Diencephalon (tissue), 1 donor: ENCODE results near the gene TSPAN17. TPM values are rescaled to one million over a fixed set of nuclear protein-coding genes. Genes with fewer than 3 reads are reported as not detected.

Experiments used
- small RNA-seq: library from RNA; depleted of rRNA; stranded (forward); fragments of <200 nt; gene quantifications from one replicate; pipeline ENCODE3, GENCODE V24; 2014
- total RNA-seq: library from RNA; depleted of rRNA; stranded (reverse); fragments of >200 nt; gene quantifications from one replicate; pipeline ENCODE4 v1.2.3, GENCODE V29; 2014

Gene TSPAN17, protein sequence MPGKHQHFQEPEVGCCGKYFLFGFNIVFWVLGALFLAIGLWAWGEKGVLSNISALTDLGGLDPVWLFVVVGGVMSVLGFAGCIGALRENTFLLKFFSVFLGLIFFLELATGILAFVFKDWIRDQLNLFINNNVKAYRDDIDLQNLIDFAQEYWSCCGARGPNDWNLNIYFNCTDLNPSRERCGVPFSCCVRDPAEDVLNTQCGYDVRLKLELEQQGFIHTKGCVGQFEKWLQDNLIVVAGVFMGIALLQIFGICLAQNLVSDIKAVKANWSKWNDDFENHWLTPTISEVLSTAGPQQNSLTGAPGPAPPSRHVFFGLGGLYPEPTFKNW
- total RNA-seq = 47.7 TPM

DNA sequence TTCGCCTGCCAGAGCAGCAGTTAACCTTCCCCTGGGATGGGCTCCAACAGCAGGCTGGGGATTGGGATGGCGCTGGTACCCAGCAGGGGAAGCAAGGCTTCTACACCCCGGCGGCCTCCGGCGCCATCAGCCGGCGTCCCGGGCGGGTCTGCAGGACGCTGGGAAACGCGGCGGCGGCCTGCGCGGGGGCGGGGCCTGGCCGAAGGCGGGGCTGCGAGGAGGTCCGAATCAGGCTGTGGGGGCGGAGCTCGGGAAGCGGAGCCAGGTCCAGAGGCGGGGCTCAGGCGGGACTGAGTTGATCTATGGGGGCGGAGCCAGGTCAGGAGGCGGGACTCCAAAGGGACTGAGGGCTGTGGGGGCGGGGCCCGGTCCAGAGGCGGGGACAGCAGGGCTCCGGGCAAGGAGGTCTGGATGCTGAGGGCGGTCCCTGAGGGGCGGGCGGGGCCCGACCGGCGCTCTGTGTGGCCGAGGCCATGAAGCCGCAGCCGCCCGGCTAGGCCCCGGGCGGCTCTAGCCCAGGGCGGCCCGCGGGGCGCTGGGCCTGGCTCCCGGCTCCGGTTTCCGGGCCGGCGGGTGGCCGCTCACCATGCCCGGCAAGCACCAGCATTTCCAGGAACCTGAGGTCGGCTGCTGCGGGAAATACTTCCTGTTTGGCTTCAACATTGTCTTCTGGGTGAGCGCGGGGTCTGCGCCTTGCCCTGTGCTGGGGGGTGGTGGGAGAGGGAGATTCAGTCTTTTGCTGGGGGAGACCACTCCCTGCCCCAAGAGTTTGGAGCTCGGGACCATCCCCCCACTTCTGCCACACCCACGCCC is at the start of gene TSPAN17:
Gene TSPAN17, plus strand, starts transcription at position 455 of the 813 bp plus-strand sequence. Its CDS starts 132 bp downstream, at position 587.

DNA sequence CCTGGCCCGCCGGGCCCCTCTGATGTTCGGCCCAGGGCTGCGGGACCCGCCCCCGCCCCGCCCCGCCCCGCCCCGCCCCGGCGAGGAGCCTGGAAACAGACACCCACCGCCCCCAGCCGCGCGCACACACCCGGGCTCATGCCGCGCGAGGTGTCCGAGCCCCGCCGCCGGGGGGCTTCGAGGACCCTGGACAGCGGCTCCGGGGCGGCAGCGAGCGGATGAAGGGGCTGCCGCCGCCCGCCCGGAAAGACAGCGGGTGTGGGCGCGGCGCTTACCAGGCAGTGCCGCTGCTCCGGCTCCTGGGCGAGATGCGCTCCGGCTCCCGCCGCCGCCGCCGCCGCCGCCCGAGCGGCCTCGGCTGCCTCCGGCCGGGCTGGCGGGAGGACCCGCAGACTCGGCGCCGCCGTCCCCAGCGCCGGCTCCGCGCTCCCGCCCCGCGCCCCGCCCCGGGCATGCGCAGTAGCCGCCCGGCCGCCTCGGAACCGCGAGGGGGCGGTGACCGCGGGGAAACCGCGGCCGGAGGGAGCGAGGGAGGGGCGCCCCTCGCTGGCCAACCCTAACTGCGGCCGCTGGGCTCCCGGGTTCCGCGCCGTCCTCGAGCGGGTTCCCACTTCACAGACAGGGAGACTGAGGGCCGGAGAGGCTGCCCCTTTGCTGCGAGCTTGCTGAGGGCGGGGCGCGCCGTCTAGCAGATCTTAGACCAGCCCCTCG is 37.4 kb upstream of the TSPAN17 start, which contains the start of gene GPRIN1:
Gene GPRIN1, minus strand, starts transcription at position 433 of the 711 bp plus-strand sequence. CDS start 10,322 bp downstream, outside the sequence.

DNA sequence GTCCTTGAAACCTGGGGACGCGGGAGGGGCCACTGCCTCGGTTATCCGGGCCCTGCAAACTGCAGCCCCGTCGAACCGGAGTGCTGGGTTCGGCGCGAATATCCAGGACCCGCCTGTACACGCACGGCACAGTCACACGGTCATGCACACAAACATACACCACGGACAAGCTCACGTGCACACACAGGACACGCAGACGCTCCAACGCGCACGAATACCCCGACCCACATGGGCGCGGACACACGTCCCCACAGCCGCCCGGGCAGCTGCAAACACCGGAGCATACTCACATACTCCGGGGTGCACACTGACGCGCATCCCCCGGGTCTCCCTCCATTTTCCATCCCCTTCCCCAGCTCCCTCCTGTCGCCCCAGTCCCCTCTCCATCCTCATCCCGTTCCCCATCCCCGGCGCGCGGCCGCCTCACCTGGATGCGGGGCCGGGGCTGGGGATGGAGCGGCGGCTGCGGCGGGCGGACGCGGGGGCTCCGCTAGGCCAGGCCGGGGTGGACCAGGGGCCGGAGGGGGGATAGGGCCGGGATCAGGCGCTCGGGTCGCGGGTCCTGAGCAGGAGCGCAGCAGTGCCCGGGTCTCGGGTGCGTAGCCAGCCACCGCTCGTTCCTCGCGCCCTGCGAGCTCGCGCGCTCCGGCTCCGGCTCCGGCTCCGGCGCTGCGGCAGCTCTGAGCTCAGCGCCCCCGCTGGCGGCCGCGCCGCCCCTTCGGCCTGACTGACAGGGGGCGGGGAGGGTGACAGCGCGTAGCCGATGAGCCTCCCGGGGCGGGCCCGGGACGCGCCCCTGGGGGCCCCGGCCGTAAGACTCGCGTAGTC is 17.2 kb upstream of the TSPAN17 start, which contains the start of the genes EIF4E1B and SNCB:
Gene EIF4E1B, plus strand, starts transcription at position 823 of the 828 bp plus-strand sequence. CDS start 12,113 bp downstream, outside the sequence.
Gene SNCB, minus strand, starts transcription at position 682 of the 828 bp plus-strand sequence. CDS start 880 bp downstream, outside the sequence.

Small RNAs within 50 kb of the gene (small RNA-seq; reads per million reads assigned to genes)
- gene MIR4281 = not detected

Other genes with a start within 250 kb of the TSPAN17 start
- gene CLTB, start 230.9 kb upstream of the TSPAN17 start, total RNA-seq = 80.7 TPM
- 42.7 TPM for gene FAF2, start 199.1 kb upstream of the TSPAN17 start, total RNA-seq
- gene RNF44, start 110.1 kb upstream of the TSPAN17 start, total RNA-seq = 12.7 TPM
- gene CDHR2, start 98.1 kb upstream of the TSPAN17 start, total RNA-seq = 0.69 TPM
- 67.8 TPM for gene GPRIN1, start 37.3 kb upstream of the TSPAN17 start, total RNA-seq
- gene SNCB, start 16.9 kb upstream of the TSPAN17 start, total RNA-seq = 31.8 TPM
- 0.46 TPM for gene EIF4E1B, start 16.8 kb upstream of the TSPAN17 start, total RNA-seq
- gene UNC5A, start 163.1 kb downstream of the TSPAN17 start, total RNA-seq = 7.2 TPM